Measurements from ENCODE around the gene UNC119.

GRCh38 chr17:28513476-28513875 is 38.9 kb downstream of the UNC119 start:
- no peak for TF ChIP-seq EZH2 (IDR thresholded peaks at IDR 0.05; ENCODE audit: low read depth, unreplicated experiment)
- no peak for TF ChIP-seq CTCF (conservative IDR thresholded peaks at IDR 0.05; ENCODE audit: low read depth in 2 of 2)
- TF ChIP-seq EZH2phosphoT487 (IDR thresholded peaks at IDR 0.05; ENCODE audit: unreplicated experiment): no peak
- TF ChIP-seq, protein P1, sequence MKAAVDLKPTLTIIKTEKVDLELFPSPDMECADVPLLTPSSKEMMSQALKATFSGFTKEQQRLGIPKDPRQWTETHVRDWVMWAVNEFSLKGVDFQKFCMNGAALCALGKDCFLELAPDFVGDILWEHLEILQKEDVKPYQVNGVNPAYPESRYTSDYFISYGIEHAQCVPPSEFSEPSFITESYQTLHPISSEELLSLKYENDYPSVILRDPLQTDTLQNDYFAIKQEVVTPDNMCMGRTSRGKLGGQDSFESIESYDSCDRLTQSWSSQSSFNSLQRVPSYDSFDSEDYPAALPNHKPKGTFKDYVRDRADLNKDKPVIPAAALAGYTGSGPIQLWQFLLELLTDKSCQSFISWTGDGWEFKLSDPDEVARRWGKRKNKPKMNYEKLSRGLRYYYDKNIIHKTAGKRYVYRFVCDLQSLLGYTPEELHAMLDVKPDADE (IDR thresholded peaks at IDR 0.05): no peak
- no peak for TF ChIP-seq POLR2AphosphoS5 (IDR thresholded peaks at IDR 0.05; ENCODE audit: low read depth)
- TF ChIP-seq JUNB (IDR thresholded peaks at IDR 0.05; ENCODE audit: unreplicated experiment): no peak
- TF ChIP-seq, protein P2, sequence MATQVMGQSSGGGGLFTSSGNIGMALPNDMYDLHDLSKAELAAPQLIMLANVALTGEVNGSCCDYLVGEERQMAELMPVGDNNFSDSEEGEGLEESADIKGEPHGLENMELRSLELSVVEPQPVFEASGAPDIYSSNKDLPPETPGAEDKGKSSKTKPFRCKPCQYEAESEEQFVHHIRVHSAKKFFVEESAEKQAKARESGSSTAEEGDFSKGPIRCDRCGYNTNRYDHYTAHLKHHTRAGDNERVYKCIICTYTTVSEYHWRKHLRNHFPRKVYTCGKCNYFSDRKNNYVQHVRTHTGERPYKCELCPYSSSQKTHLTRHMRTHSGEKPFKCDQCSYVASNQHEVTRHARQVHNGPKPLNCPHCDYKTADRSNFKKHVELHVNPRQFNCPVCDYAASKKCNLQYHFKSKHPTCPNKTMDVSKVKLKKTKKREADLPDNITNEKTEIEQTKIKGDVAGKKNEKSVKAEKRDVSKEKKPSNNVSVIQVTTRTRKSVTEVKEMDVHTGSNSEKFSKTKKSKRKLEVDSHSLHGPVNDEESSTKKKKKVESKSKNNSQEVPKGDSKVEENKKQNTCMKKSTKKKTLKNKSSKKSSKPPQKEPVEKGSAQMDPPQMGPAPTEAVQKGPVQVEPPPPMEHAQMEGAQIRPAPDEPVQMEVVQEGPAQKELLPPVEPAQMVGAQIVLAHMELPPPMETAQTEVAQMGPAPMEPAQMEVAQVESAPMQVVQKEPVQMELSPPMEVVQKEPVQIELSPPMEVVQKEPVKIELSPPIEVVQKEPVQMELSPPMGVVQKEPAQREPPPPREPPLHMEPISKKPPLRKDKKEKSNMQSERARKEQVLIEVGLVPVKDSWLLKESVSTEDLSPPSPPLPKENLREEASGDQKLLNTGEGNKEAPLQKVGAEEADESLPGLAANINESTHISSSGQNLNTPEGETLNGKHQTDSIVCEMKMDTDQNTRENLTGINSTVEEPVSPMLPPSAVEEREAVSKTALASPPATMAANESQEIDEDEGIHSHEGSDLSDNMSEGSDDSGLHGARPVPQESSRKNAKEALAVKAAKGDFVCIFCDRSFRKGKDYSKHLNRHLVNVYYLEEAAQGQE (IDR thresholded peaks at IDR 0.05; ENCODE audit: unreplicated experiment): no peak
- TF ChIP-seq, protein P3, sequence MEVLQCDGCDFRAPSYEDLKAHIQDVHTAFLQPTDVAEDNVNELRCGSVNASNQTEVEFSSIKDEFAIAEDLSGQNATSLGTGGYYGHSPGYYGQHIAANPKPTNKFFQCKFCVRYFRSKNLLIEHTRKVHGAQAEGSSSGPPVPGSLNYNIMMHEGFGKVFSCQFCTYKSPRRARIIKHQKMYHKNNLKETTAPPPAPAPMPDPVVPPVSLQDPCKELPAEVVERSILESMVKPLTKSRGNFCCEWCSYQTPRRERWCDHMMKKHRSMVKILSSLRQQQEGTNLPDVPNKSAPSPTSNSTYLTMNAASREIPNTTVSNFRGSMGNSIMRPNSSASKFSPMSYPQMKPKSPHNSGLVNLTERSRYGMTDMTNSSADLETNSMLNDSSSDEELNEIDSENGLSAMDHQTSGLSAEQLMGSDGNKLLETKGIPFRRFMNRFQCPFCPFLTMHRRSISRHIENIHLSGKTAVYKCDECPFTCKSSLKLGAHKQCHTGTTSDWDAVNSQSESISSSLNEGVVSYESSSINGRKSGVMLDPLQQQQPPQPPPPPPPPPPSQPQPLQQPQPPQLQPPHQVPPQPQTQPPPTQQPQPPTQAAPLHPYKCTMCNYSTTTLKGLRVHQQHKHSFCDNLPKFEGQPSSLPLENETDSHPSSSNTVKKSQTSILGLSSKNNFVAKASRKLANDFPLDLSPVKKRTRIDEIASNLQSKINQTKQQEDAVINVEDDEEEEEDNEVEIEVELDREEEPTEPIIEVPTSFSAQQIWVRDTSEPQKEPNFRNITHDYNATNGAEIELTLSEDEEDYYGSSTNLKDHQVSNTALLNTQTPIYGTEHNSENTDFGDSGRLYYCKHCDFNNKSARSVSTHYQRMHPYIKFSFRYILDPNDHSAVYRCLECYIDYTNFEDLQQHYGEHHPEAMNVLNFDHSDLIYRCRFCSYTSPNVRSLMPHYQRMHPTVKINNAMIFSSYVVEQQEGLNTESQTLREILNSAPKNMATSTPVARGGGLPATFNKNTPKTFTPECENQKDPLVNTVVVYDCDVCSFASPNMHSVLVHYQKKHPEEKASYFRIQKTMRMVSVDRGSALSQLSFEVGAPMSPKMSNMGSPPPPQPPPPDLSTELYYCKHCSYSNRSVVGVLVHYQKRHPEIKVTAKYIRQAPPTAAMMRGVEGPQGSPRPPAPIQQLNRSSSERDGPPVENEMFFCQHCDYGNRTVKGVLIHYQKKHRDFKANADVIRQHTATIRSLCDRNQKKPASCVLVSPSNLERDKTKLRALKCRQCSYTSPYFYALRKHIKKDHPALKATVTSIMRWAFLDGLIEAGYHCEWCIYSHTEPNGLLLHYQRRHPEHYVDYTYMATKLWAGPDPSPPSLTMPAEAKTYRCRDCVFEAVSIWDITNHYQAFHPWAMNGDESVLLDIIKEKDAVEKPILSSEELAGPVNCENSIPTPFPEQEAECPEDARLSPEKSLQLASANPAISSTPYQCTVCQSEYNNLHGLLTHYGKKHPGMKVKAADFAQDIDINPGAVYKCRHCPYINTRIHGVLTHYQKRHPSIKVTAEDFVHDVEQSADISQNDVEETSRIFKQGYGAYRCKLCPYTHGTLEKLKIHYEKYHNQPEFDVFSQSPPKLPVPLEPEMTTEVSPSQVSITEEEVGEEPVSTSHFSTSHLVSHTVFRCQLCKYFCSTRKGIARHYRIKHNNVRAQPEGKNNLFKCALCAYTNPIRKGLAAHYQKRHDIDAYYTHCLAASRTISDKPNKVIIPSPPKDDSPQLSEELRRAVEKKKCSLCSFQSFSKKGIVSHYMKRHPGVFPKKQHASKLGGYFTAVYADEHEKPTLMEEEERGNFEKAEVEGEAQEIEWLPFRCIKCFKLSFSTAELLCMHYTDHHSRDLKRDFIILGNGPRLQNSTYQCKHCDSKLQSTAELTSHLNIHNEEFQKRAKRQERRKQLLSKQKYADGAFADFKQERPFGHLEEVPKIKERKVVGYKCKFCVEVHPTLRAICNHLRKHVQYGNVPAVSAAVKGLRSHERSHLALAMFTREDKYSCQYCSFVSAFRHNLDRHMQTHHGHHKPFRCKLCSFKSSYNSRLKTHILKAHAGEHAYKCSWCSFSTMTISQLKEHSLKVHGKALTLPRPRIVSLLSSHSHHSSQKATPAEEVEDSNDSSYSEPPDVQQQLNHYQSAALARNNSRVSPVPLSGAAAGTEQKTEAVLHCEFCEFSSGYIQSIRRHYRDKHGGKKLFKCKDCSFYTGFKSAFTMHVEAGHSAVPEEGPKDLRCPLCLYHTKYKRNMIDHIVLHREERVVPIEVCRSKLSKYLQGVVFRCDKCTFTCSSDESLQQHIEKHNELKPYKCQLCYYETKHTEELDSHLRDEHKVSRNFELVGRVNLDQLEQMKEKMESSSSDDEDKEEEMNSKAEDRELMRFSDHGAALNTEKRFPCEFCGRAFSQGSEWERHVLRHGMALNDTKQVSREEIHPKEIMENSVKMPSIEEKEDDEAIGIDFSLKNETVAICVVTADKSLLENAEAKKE (CRISPR knock-in tag; IDR thresholded peaks at IDR 0.05): no peak
- no peak for TF ChIP-seq CREB1 (CRISPR knock-in tag; IDR thresholded peaks at IDR 0.05; ENCODE audit: low read depth)

All from GM23338 (cell line).